GM06990 (cell line): Measurements from ENCODE around the gene AFF1.

Experiments
- DNase-seq: peaks from one replicate; pipeline ENCODE4 v3.0.0-alpha.2; 2011; ENCODE audit not compliant: insufficient read length; ENCODE audit errors: extremely low read depth
- H3K27me3 ChIP-seq: replicated peaks from 2 replicates; pipeline ENCODE4 v1.6.0; 2011; ENCODE audit warnings: low read length; ENCODE audit not compliant: control insufficient read depth, insufficient read depth
- H3K36me3 ChIP-seq: 2 replicates; pipeline ENCODE4 v1.5.1; 2011; ENCODE audit warnings: low read length; ENCODE audit not compliant: control insufficient read depth, insufficient read depth
- H3K4me3 ChIP-seq: replicated peaks from 2 replicates; pipeline ENCODE4 v1.5.1; 2011; ENCODE audit warnings: low read depth, mild to moderate bottlenecking, control low read depth, low read length
- TF ChIP-seq, protein P1 (sequence below): IDR thresholded peaks from 2 replicates; pipeline ENCODE4 v1.5.1; 2011; ENCODE audit warnings: low read length, control low read depth, mild to moderate bottlenecking, inconsistent platforms; ENCODE audit not compliant: insufficient read depth, poor library complexity, severe bottlenecking

Gene AFF1

DNA sequence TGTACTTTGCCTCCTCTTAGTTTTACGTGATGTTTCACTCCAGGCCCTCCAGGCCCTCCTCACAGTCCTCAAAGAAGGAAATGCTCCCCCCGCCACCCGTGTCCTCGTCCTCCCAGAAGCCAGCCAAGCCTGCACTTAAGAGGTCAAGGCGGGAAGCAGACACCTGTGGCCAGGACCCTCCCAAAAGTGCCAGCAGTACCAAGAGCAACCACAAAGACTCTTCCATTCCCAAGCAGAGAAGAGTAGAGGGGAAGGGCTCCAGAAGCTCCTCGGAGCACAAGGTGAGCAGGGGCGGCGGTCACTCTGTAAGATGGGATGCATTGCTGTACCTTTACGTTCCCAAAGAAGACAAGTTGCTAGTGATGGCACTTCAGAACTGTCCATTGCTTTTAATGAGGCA lies 191.2 kb downstream of the AFF1 start:
- TF ChIP-seq, protein P1, sequence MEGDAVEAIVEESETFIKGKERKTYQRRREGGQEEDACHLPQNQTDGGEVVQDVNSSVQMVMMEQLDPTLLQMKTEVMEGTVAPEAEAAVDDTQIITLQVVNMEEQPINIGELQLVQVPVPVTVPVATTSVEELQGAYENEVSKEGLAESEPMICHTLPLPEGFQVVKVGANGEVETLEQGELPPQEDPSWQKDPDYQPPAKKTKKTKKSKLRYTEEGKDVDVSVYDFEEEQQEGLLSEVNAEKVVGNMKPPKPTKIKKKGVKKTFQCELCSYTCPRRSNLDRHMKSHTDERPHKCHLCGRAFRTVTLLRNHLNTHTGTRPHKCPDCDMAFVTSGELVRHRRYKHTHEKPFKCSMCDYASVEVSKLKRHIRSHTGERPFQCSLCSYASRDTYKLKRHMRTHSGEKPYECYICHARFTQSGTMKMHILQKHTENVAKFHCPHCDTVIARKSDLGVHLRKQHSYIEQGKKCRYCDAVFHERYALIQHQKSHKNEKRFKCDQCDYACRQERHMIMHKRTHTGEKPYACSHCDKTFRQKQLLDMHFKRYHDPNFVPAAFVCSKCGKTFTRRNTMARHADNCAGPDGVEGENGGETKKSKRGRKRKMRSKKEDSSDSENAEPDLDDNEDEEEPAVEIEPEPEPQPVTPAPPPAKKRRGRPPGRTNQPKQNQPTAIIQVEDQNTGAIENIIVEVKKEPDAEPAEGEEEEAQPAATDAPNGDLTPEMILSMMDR = no peak
- no peaks in the 10 kb centered on the region for H3K27me3 ChIP-seq
- H3K36me3 ChIP-seq = peaks cover 11% of the 10 kb centered on the region
- no peak for DNase-seq
- H3K4me3 ChIP-seq = no peak overlapping the region

- TF ChIP-seq, protein P1 = no peak
- Histone ChIP-seq H3K4me3 (no peak overlapping the region), H3K27me3 (no peaks in the 10 kb centered on the region), H3K36me3 (peaks cover 18% of the 10 kb centered on the region)
- no peak for DNase-seq
Measured at GRCh38 chr4:87128006-87128705, 193.3 kb downstream of the AFF1 start.

- Histone ChIP-seq H3K27me3 (no peaks in the 10 kb centered on the region), H3K4me3 (no peak overlapping the region), H3K36me3 (peaks cover 18% of the 10 kb centered on the region)
- TF ChIP-seq, protein P1 = no peak
- no peak for DNase-seq
Measured at GRCh38 chr4:87129681-87130080, 194.9 kb downstream of the AFF1 start.

GRCh38 chr4:87130985-87131703 lies 196.3 kb downstream of the AFF1 start:
- DNase-seq = no peak
- Histone ChIP-seq H3K36me3 (peaks cover 16% of the 10 kb centered on the region), H3K4me3 (no peak overlapping the region), H3K27me3 (no peaks in the 10 kb centered on the region)
- TF ChIP-seq, protein P1 = no peak

- TF ChIP-seq, protein P1 = no peak
- Histone ChIP-seq H3K27me3 (no peaks in the 10 kb centered on the region), H3K4me3 (no peak overlapping the region), H3K36me3 (peaks cover 17% of the 10 kb centered on the region)
- no peak for DNase-seq
Measured at GRCh38 chr4:87132035-87132434, 197.2 kb downstream of the AFF1 start.
